ENCODE data around the gene UBE2G1. TPM values are rescaled to one million over a fixed set of nuclear protein-coding genes. Genes with fewer than 3 reads are reported as not detected.

The UBE2G1 gene
- total and polyA plus RNA-seq, 9 of the 15 experiments (the other 6 are each of a cell fraction or from before 2014, with no cell fraction given), result 10.1 to 65.9 (median 29.7) TPM

- TF ChIP-seq SMAD4 (CRISPR knock-in tag; conservative IDR thresholded peaks at IDR 0.05) (peak; percentile 70), ZEB2 (IDR thresholded peaks at IDR 0.05) (peak; percentile 94), YY1 (IDR thresholded peaks at IDR 0.05; ENCODE audit: borderline replicate concordance in 1 of 3, control insufficient read depth in 1 of 3, extremely low read depth in 1 of 3, insufficient read depth in 3 of 3, insufficient read length in 1 of 3, insufficient replicate concordance in 2 of 3, low read depth in 1 of 3, low read length in 2 of 3) (no peak), FOS (IDR thresholded peaks at IDR 0.05; ENCODE audit: extremely low read depth, insufficient read length) (no peak), ZNF707 (CRISPR knock-in tag; conservative IDR thresholded peaks at IDR 0.05) (no peak), ZNF212 (CRISPR knock-in tag; IDR thresholded peaks at IDR 0.05) (no peak), HDAC1 (IDR thresholded peaks at IDR 0.05) (peak in 1 of 2 experiments; percentile 82; a peak in 2 of 4 replicates), ZNF311 (CRISPR knock-in tag; IDR thresholded peaks at IDR 0.05) (no peak), CEBPB (tag; IDR thresholded peaks at IDR 0.05) (peak; percentile 64; the same call in 1 of the 2 replicates), HDAC2 (IDR thresholded peaks at IDR 0.05) (peak; percentile 80), ZBTB2 (IDR thresholded peaks at IDR 0.05) (peak; percentile 71; the same call in 1 of the 2 replicates), NONO (IDR thresholded peaks at IDR 0.05; ENCODE audit: low read depth in 2 of 2, low read length in 1 of 2) (0 out of 4 replicates have a peak, but pooled peaks of 1 of the 2 experiments have one; percentile 59), HMBOX1 (IDR thresholded peaks at IDR 0.05) (peak; percentile 96), ZNF76 (CRISPR knock-in tag; IDR thresholded peaks at IDR 0.05; ENCODE audit: borderline replicate concordance) (no peak), OTX1 (CRISPR knock-in tag; IDR thresholded peaks at IDR 0.05) (0 out of 2 replicates have a peak, but pooled peaks have one; percentile 24), GTF2E2 (tag; IDR thresholded peaks at IDR 0.05) (no peak), TCF3 (CRISPR knock-in tag; IDR thresholded peaks at IDR 0.05) (peak; percentile 97), PTRF (tag; IDR thresholded peaks at IDR 0.05) (no peak), KDM1A (IDR thresholded peaks at IDR 0.05) (peak; percentile 90 to 91), ILF3 (IDR thresholded peaks at IDR 0.05; ENCODE audit: borderline replicate concordance) (no peak), TRIM24 (IDR thresholded peaks at IDR 0.05) (peak; percentile 92 to 93), HMGXB4 (CRISPR knock-in tag; IDR thresholded peaks at IDR 0.05) (no peak), SRF (CRISPR knock-in tag; IDR thresholded peaks at IDR 0.05) (peak in 1 of 2 experiments; percentile 83; a peak in 2 of 4 replicates), TAL1 (IDR thresholded peaks at IDR 0.05) (peak; percentile 97), ZNF75A (CRISPR knock-in tag; IDR thresholded peaks at IDR 0.05) (no peak)
Observed at GRCh38 chr17:4249452-4250029, 116.9 kb downstream of the UBE2G1 start (continued).

Measured in K562 (cell line).